Spinal cord (tissue), 10 donors: ENCODE data around the gene GALNT9. TPM values are rescaled to one million over a fixed set of nuclear protein-coding genes. Genes with fewer than 3 reads are reported as not detected.

Experiments
- DNase-seq, 6 donors: peaks; one replicate each; pipeline versions ENCODE4 v3.0.0 to v3.0.0-alpha.2; 2013 to 2015; ENCODE audit warnings: low spot score in 6 of 6, low read depth in 4 of 6
- H3K27ac ChIP-seq: one replicate; pipeline ENCODE4 v1.5.1; 2013; ENCODE audit warnings: low read depth, low read length, control low read depth
- H3K27me3 ChIP-seq: one replicate; pipeline ENCODE4 v1.6.1; 2013; ENCODE audit warnings: low read length; ENCODE audit not compliant: control insufficient read depth, insufficient read depth
- H3K36me3 ChIP-seq: one replicate; pipeline ENCODE4 v1.6.1; 2013; ENCODE audit warnings: low read length; ENCODE audit not compliant: control insufficient read depth, insufficient read depth
- H3K4me1 ChIP-seq: one replicate; pipeline ENCODE4 v1.6.1; 2013; ENCODE audit warnings: low read length; ENCODE audit not compliant: control insufficient read depth, insufficient read depth
- H3K4me3 ChIP-seq: one replicate; pipeline ENCODE4 v1.5.1; 2013; ENCODE audit warnings: low read depth, low read length, control low read depth
- H3K9me3 ChIP-seq: one replicate; pipeline ENCODE4 v1.6.1; 2013; ENCODE audit warnings: low read length; ENCODE audit not compliant: control insufficient read depth, insufficient read depth
- WGBS: methylation state at CpG from one replicate; pipeline ENCODE4 v1.1.5; 2013; ENCODE audit warnings: missing lambda C conversion rate; ENCODE audit not compliant: insufficient coverage; 5-methylcytosine and 5-hydroxymethylcytosine counted together
- polyA plus RNA-seq, 2 donors: library from polyadenylated mRNA; unstranded; fragments of 120-200 nt; gene quantifications; one replicate each; pipeline ENCODE4 v1.2.1, GENCODE V29; 2013; ENCODE audit not compliant: insufficient read length in 2 of 2
- total RNA-seq, 2 donors: library from RNA; depleted of rRNA in 1 of 2; stranded (reverse); fragments of 120-200 nt in 1 of 2; fragments of >200 nt in 1 of 2; gene quantifications; one replicate each; pipeline versions ENCODE4 v1.2.3 to v1.2.4, GENCODE V29; 2013 to 2014
- donor health status: healthy.

GALNT9 gene
- total and polyA plus RNA-seq, 4 donors = 9.5 to 36.0 (median 27.1) TPM

DNA sequence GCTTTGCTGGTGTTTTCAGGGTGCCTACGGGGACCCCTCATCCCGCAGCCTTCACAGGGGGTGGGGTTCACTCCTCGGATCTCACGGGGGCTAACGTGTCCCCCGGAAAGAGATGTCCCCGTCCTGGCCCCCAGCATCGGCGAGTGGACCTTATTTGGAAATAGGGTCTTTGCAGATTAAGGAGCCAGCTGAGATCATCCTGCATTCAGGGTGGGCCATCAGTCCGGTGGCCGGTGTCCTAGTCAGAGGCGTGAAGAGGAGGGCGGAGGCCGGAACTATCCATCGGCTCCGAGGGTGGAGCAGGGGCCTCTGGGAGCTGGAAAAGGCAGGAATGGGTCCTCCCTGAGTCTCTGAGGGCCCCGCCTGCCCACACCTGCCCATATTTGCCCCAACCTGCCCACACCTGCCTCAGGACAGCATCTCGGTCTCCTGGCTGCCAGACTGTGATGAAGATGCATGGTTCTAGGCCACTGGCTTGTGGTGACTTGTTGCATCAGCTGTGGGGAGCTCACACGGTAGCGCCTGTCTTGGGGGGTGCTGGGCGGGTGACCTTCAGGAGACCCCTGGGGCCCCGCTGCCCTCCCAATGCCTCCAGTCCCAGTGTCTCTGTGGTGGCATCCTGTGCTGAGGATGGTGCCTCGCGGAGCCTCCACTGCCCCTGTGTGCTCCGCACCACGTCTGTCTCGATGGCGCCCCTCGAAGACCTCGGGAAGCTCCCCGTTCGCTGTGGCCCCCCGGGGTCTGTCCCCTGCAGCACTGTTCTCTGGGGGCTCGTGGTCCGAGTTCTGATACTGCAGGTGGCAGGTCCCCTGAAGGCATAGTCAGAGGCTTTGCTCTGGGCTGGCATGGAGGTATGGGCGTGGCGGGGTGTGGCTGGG is 170.5 kb downstream of the GALNT9 start:
- no peak for DNase-seq
- Histone ChIP-seq H3K4me1 (peaks cover 41% of the 10 kb centered on the region), H3K36me3 (peaks cover 57% of the 10 kb centered on the region), H3K27ac (no peak overlapping the region), H3K4me3 (no peak overlapping the region), H3K9me3 (no peaks in the 10 kb centered on the region), H3K27me3 (peaks cover 4% of the 10 kb centered on the region)
- 92% methylated on average over 36 of the region's 37 CpGs for WGBS

DNA sequence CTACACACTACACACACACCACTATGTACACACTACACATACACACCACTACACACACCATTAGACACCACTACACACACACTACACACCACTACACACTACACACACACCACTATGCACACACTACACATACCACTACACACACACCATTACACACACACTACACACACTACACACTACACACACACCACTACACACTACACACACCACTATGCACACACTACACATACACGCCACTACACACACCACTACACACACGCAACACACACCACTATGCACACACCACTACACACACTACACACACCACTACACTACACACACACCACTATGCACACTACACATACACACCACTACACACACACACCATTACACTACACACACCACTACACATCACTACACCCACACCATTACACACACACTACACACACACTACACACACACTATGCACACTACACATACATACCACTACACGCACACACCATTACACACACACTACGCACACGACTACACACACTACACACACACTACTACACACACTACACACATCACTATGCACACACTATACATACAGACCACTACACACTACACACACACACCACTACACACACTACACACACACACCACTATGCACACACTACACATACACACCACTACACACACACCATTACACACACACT is 171.5 kb downstream of the GALNT9 start:
- Histone ChIP-seq H3K27ac (no peak overlapping the region), H3K4me1 (peaks cover 35% of the 10 kb centered on the region), H3K27me3 (no peaks in the 10 kb centered on the region), H3K9me3 (no peaks in the 10 kb centered on the region), H3K4me3 (no peak overlapping the region), H3K36me3 (peaks cover 67% of the 10 kb centered on the region)
- DNase-seq = no peak
- 94% methylated on average over 5 of the region's 5 CpGs for WGBS

DNA sequence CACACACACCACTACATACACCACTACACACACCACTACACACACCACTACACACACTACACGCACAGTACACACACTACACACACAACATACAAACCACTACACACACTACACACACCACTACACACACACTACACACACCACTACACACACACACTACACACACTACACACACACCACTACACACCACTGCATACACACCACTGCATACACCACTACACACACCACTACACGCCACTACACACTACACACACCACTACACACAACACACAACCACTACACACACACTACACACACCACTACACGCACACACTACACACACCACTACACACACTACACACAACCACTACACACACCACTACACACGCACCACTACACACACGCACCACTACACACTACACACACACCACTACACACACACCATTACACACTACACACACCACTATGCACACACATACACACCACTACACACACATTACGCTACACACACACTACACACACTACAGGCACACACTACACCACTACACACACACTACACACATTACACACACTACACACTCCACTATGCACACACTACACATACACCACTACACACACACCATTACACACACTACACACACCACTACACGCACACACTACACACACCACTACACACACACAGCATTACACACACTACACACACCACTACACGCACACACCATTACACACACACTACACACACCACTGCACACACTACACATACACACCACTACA is 172.6 kb downstream of the GALNT9 start:
- H3K4me1 ChIP-seq = peaks cover 24% of the 10 kb centered on the region
- 93% methylated on average over 8 of the region's 8 CpGs for WGBS
- no peaks in the 10 kb centered on the region for H3K27me3 ChIP-seq
- H3K27ac ChIP-seq = no peak overlapping the region
- no peaks in the 10 kb centered on the region for H3K9me3 ChIP-seq
- no peak overlapping the region for H3K4me3 ChIP-seq
- DNase-seq = no peak
- H3K36me3 ChIP-seq = peaks cover 78% of the 10 kb centered on the region

DNA sequence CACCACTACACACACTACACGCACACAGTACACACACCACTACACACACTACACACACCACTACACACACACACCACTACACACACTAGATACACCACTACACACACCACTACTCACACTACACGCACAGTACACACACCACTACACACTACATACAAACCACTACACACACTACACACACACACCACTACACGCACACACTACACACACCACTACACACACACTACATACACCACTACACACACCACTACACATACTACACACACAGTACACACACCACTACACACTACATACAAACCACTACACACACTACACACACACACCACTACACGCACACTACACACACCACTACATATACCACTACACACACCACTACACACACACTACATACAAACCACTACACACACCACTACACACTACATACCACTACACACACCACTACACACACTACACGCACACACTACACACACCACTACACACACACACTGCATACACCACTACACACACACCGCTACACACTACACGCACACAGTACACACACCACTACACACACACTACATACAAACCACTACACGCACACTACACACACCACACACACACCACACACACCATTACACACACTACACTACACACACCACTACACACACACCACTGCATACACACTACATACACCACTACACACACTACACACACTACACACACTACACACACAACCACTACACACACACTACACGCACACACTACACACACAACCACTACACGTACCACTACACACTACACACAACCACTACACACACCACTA is 173.4 kb downstream of the GALNT9 start:
- peaks cover 86% of the 10 kb centered on the region for H3K36me3 ChIP-seq
- no peak for DNase-seq
- H3K9me3 ChIP-seq = no peaks in the 10 kb centered on the region
- peaks cover 24% of the 10 kb centered on the region for H3K4me1 ChIP-seq
- 96% methylated on average over 10 of the region's 10 CpGs for WGBS
- H3K27ac ChIP-seq = no peak overlapping the region
- H3K4me3 ChIP-seq = no peak overlapping the region
- H3K27me3 ChIP-seq = no peaks in the 10 kb centered on the region

DNA sequence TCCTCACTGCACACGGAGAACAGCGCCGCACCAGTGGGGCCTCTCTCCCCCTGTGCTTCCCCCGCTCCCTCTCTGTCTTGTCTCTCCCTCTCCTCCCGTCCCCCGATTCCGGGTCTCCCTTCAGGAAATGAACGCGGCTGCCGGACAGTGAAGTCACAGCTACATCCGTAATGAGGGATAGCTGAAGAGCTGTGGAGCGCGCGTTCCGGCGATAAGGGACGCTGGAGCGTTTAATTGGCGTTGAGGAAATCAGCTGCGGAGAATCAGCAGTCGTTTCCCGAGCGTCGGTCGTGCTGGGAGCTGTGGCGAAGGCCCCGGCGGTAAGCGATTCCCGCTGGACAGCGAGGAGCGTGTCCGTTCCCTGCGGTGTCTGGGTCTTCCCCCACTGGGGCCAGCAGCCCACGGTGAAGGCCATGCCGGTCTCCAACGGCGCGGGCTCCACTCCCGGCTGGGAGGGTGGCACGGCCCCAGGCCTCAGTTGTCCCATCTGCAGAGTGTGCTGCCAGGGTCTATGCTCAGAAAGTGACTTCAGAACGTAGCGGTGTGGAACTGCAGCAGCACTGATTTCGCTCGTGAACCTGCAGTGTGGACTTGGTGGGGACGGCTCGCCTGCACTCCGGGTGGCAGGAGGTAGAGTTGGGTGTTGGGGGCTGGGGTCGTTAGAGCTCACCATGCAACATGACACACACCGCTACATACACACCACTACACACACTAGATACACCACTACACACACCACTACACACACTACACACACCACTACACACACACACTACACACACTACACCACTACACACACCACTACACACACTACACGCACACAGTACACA is 174.2 kb downstream of the GALNT9 start:
- WGBS = 68% methylated on average over 39 of the region's 51 CpGs
- peak in 1 of 6 donors; percentile 55 for DNase-seq

DNA sequence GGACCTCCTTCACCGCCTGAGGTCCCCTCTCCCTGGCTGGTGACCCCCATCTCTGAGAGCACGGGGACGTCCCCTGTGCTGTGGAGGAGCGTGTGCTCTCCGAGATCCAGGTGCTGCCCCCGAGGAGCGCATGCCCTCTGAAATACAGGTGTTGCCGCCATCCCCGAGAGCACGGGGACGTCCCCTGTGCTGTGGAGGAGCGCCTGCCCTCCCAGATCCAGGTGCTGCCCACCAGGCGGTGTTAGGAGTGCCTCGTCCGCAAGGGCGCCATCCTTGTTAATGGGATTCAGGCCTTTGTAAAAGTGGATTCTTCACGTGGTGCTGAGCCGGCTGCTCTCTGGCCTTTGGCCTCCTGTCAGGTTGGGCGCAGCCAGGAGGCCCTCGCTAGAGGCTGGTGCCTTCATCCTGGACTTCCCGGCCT is 175.0 kb downstream of the GALNT9 start:
- Histone ChIP-seq H3K4me1 (peaks cover 19% of the 10 kb centered on the region), H3K9me3 (peaks cover 2% of the 10 kb centered on the region), H3K4me3 (no peak overlapping the region), H3K36me3 (peaks cover 86% of the 10 kb centered on the region), H3K27ac (no peak overlapping the region), H3K27me3 (no peaks in the 10 kb centered on the region)
- no peak for DNase-seq
- 71% methylated on average over 18 of the region's 21 CpGs for WGBS

More for the DNA sequence above, 174.2 kb downstream of the GALNT9 start:
- Histone ChIP-seq H3K27me3 (no peaks in the 10 kb centered on the region), H3K27ac (no peak overlapping the region), H3K36me3 (peaks cover 86% of the 10 kb centered on the region), H3K9me3 (no peaks in the 10 kb centered on the region), H3K4me3 (no peak overlapping the region), H3K4me1 (peaks cover 24% of the 10 kb centered on the region)

DNA sequence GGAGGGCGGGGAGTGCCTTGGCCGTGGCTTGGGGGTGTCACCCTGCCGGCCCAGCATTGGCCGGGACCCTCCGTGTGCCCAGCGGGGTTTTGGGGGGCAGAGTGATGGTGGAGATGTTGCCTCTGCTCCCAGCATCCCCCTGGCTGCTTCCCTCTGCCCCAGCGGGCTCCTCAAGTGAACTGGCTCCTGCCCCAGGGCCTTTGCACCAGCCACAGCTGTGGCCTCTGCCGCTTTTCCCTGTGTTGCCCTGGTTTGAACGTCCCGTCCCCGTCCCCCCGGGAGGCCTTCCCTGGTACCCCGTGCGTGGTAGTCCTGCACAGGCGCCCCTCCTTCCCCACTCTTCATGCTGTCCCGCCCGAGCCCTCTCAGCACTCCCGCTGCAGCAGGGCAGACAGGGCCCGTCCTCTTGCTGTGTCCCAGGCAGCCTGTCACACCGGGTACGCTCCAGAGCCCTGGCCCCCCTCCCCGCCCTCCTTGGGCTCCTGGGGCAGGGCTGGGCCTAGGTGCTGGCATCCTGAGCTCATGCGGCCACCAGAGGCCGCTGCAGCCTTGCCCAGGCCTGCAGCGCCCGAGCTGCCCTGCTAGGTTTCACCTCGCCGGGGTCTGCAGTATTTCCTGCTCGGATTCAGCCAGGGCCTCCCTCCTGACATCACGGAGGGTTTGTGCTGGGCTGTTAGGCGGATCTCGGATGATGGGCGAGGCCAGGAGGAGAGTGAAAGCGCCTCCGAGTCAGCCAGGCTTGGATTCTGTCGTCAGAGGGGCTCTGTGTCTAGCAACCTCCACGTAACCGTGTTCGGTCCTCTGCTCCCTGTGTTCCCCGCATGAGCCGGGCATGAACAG is 175.7 kb downstream of the GALNT9 start:
- DNase-seq = peak; percentile 47 to 92 (median 62)
- Histone ChIP-seq H3K36me3 (peaks cover 82% of the 10 kb centered on the region), H3K9me3 (peaks cover 2% of the 10 kb centered on the region), H3K27ac (no peak overlapping the region), H3K4me3 (no peak overlapping the region), H3K27me3 (no peaks in the 10 kb centered on the region), H3K4me1 (peaks cover 19% of the 10 kb centered on the region)
- 35% methylated on average over 40 of the region's 41 CpGs for WGBS

DNA sequence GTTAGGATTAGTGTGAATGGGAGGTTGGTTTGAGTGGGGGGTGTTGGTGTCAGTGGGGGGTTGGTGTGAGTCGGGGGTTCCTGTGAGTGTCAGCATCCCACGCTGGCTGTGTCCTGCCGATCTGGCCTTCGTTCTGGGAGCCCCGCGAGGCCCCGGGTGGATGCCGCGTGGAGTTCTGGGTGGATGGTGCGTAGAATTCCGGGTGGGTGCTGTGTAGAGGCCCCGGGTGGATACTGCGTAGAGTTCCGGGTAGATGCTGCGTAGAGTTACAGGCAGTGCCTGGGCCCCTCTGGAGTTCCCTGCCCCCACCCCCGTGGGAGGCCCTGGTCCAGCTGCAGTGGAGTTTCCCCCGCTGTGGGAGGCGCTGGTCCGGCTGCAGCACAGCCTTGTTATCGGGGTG is 176.4 kb downstream of the GALNT9 start:
- 87% methylated on average over 14 of the region's 20 CpGs for WGBS
- peaks cover 2% of the 10 kb centered on the region for H3K9me3 ChIP-seq
- H3K4me3 ChIP-seq = no peak overlapping the region
- H3K36me3 ChIP-seq = peaks cover 82% of the 10 kb centered on the region
- H3K27me3 ChIP-seq = no peaks in the 10 kb centered on the region
- H3K4me1 ChIP-seq = peaks cover 19% of the 10 kb centered on the region
- H3K27ac ChIP-seq = no peak overlapping the region
- DNase-seq = no peak
